Kidney (tissue), 14 donors: ENCODE data around the gene RBCK1. TPM values are rescaled to one million over a fixed set of nuclear protein-coding genes. Genes with fewer than 3 reads are reported as not detected.
"Not testable (repeated sequence)": the region's sequence is repeated elsewhere in the genome, so short reads cannot be mapped to it uniquely, and the experiment has no call there.

ENCODE experiments used
- DNase-seq, 5 donors: peaks; one replicate each; pipeline ENCODE4 v3.0.0-alpha.2; 2013 to 2020
- FAIRE-seq: peaks from 2 replicates; lab custom pipeline; 2012; peaks lifted over from hg19 to GRCh38; lab: Jason Lieb, UNC
- H3K27ac ChIP-seq, 2 donors: one replicate each; pipeline ENCODE4 v1.7.0; 2013; ENCODE audit warnings: low read depth in 2 of 2, low read length in 2 of 2, inconsistent platforms in 1 of 2
- H3K27me3 ChIP-seq: one replicate; pipeline ENCODE4 v1.7.1; 2013; ENCODE audit warnings: low read length, inconsistent platforms; ENCODE audit not compliant: control insufficient read depth, insufficient read depth
- H3K36me3 ChIP-seq, 3 donors: one replicate each; pipeline versions ENCODE4 v1.7.0 to v1.7.1; 2013; ENCODE audit warnings: low read length in 3 of 3, control low read depth in 1 of 3, inconsistent platforms in 1 of 3; ENCODE audit not compliant: insufficient read depth in 3 of 3, control insufficient read depth in 2 of 3
- H3K4me1 ChIP-seq, 3 donors: one replicate each; pipeline versions ENCODE4 v1.7.0 to v1.7.1; 2013; ENCODE audit warnings: low read length in 3 of 3, inconsistent platforms in 1 of 3, low read depth in 1 of 3; ENCODE audit not compliant: control insufficient read depth in 2 of 3, insufficient read depth in 2 of 3
- H3K4me3 ChIP-seq, 3 donors: one replicate each; pipeline versions ENCODE4 v1.7.0 to v1.8.1; 2013; ENCODE audit warnings: low read length in 3 of 3, control low read depth in 1 of 3, inconsistent platforms in 1 of 3
- H3K9ac ChIP-seq, 3 donors: one replicate each; pipeline versions ENCODE4 v1.7.0 to v1.7.1; 2013; ENCODE audit warnings: low read length in 3 of 3, control low read depth in 1 of 3, inconsistent platforms in 1 of 3
- H3K9me3 ChIP-seq, 3 donors: one replicate each; pipeline versions ENCODE4 v1.7.0 to v1.7.1; 2013; ENCODE audit warnings: low read length in 3 of 3, control low read depth in 1 of 3, inconsistent platforms in 1 of 3; ENCODE audit not compliant: control insufficient read depth in 2 of 3, insufficient read depth in 1 of 3
- CTCF ChIP-seq: IDR thresholded peaks from 3 replicates; pipeline ENCODE4 v1.5.1; 2012; ENCODE audit warnings: mild to moderate bottlenecking, moderate library complexity, borderline replicate concordance; ENCODE audit not compliant: insufficient read depth; ENCODE audit errors: extremely low read depth
- intact Hi-C: fragments of 100-400 bp; cut with DNase I; formaldehyde crosslinking; loops from one replicate; pipeline ENCODE4 v1.11.1; 2022
- polyA plus RNA-seq: library from polyadenylated mRNA; stranded (reverse); fragments of 350-450 nt; fragmentation: Illumina TruSeq; extraction: RNeasy Lipid Tissue Mini Kit (QIAGEN cat#74804); gene quantifications from one replicate; pipeline ENCODE4 v1.2.3, GENCODE V29; 2014; ENCODE audit warnings: low read depth, low replicate concordance; ENCODE audit not compliant: insufficient read depth
- total RNA-seq: library from RNA; stranded (reverse); fragmentation: NEBNext Ultra II Directional; extraction: Animal tissue kit (Norgen Biotek cat#: 25700); gene quantifications from one replicate; pipeline ENCODE4 v1.2.1, GENCODE V29; 2021
- donor health status: control.
- donor health status: control.
- donor health status: control.
- donor health status: control.
- donor health status: control.
- donor health status: DM: yes; HTN: yes; CAD: no.
- donor health status: Normal renal cell carcinoma (clear cell type).

RBCK1 gene
- total and polyA plus RNA-seq, 2 donors from 2014 or later, result 73.0 to 93.6 TPM

- no peak overlapping the region for H3K9ac ChIP-seq
- TF ChIP-seq CTCF, result no peak
- H3K36me3 ChIP-seq, result no peaks in the 10 kb centered on the region
- no peaks in the 10 kb centered on the region for H3K27me3 ChIP-seq
- DNase-seq, result no peak
- no peaks in the 10 kb centered on the region for H3K9me3 ChIP-seq
- H3K4me1 ChIP-seq, result peaks cover 0 to 4% (median 0%) of the 10 kb centered on the region in 3 donors
- H3K4me3 ChIP-seq, result no peak overlapping the region
- FAIRE-seq, result no peak
- intact Hi-C loops, result no loop called here
- H3K27ac ChIP-seq, result no peak overlapping the region
These were observed 23.4 kb upstream of the RBCK1 start for GRCh38 chr20:384723-385122.

DNA sequence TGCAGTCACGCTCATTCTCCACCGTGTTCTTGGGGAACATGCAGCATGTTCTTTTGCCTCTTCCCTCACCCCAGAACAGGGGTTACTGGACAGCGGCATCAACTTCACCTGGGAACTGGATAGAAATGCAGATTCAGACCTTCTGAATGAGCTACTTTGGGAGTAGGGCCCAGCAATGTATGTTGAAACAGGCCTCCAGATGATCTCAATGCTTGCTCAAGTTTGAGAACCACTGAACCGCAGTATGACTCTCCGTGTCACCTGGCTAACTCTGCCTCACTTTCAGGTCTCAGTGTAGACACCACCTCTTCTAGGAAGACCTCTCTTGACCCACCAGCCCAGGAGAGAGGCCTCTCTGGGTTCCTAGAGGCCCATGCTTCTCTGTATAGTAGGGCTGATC, 22.7 kb upstream of the RBCK1 start:
- FAIRE-seq (no peak), DNase-seq (no peak)
- peaks cover 0 to 4% (median 0%) of the 10 kb centered on the region in 3 donors for H3K4me1 ChIP-seq
- H3K27me3 ChIP-seq, result no peaks in the 10 kb centered on the region
- no peak overlapping the region for H3K4me3 ChIP-seq
- intact Hi-C loops, result no loop called here
- H3K27ac ChIP-seq, result no peak overlapping the region
- no peaks in the 10 kb centered on the region for H3K36me3 ChIP-seq
- H3K9ac ChIP-seq, result no peak overlapping the region
- no peak for TF ChIP-seq CTCF
- H3K9me3 ChIP-seq, result no peaks in the 10 kb centered on the region

DNA sequence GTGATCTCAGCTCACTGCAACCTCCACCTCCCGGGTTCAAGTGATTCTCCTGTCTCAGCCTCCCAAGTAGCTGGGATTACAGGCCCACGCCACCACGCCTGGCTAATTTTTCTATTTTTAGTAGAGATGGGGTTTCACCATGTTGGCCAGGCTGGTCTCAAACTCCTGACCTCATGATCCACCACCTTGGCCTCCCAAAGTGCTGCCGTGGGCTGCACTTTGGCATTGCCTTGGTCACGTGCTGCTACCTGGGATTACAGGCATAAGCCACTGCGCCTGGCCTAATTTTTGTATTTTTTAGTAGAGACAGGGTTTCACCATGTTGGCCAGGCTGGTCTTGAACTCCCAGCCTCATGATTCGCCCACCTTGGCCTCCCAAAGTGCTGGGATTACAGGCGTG, 21.5 kb upstream of the RBCK1 start:
- FAIRE-seq, intact Hi-C loops, H3K4me3 ChIP-seq, H3K27ac ChIP-seq, DNase-seq, H3K9me3 ChIP-seq, H3K27me3 ChIP-seq, H3K4me1 ChIP-seq, H3K36me3 ChIP-seq, H3K9ac ChIP-seq: not testable (repeated sequence)

- DNase-seq (no peak), FAIRE-seq (no peak)
- H3K36me3 ChIP-seq, result no peaks in the 10 kb centered on the region
- no peaks in the 10 kb centered on the region for H3K9me3 ChIP-seq
- TF ChIP-seq CTCF, result no peak
- intact Hi-C loops, result no loop called here
- H3K9ac ChIP-seq, result no peak overlapping the region
- peaks cover 0 to 4% (median 0%) of the 10 kb centered on the region in 3 donors for H3K4me1 ChIP-seq
- H3K4me3 ChIP-seq, result no peak overlapping the region
- H3K27me3 ChIP-seq, result no peaks in the 10 kb centered on the region
- no peak overlapping the region for H3K27ac ChIP-seq
These were observed 20.6 kb upstream of the RBCK1 start for GRCh38 chr20:387520-387919.
